Neural progenitor cell (in vitro differentiated cells): Measurements from ENCODE around the gene MTREX. TPM values are rescaled to one million over a fixed set of nuclear protein-coding genes. Genes with fewer than 3 reads are reported as not detected.

Experiments
- DNase-seq: peaks from one replicate; pipeline ENCODE4 v3.0.0-alpha.2; 2016; ENCODE audit warnings: low spot score
- H2AFZ ChIP-seq: fragments of 200-600 bp; sonication (generic); replicated peaks from 2 replicates; pipeline ENCODE4 v1.6.1; 2016; ENCODE audit warnings: antibody characterized with exemption
- H3F3A ChIP-seq: fragments of 200-600 bp; sonication (generic); 2 replicates; pipeline ENCODE4 v1.6.1; 2016; ENCODE audit warnings: antibody characterized with exemption, low read depth
- H3K27ac ChIP-seq: fragments of 200-600 bp; sonication (generic); 2 replicates; pipeline ENCODE4 v1.5.1; 2016; ENCODE audit warnings: mild to moderate bottlenecking
- H3K27me3 ChIP-seq: fragments of 200-600 bp; sonication (generic); 2 replicates; pipeline ENCODE4 v1.6.1; 2016; ENCODE audit warnings: mild to moderate bottlenecking, moderate library complexity
- H3K36me3 ChIP-seq: fragments of 200-600 bp; sonication (generic); 2 replicates; pipeline ENCODE4 v1.5.1; 2016
- H3K4me1 ChIP-seq: fragments of 200-600 bp; sonication (generic); 2 replicates; pipeline ENCODE4 v1.6.1; 2016; ENCODE audit warnings: mixed run types
- H3K4me2 ChIP-seq: fragments of 200-600 bp; sonication (generic); 2 replicates; pipeline ENCODE4 v1.6.1; 2016
- H3K4me3 ChIP-seq: fragments of 200-600 bp; sonication (generic); 2 replicates; pipeline ENCODE4 v1.5.1; 2016
- H3K79me2 ChIP-seq: fragments of 200-600 bp; sonication (generic); 2 replicates; pipeline ENCODE4 v1.6.1; 2016; ENCODE audit warnings: low read depth
- H3K9ac ChIP-seq: fragments of 200-600 bp; sonication (generic); 2 replicates; pipeline ENCODE4 v1.6.1; 2016
- H3K9me3 ChIP-seq: fragments of 200-600 bp; sonication (generic); 2 replicates; pipeline ENCODE4 v1.5.1; 2016; ENCODE audit warnings: low read depth
- H4K20me1 ChIP-seq: fragments of 200-600 bp; sonication (generic); 2 replicates; pipeline ENCODE4 v1.6.1; 2016; ENCODE audit warnings: low read depth
- H3K27ac Mint-ChIP-seq: 3 replicates; pipeline ENCODE4 v1.8.0; 2021; ENCODE audit warnings: mixed read lengths
- H3K27me3 Mint-ChIP-seq: 2 replicates; pipeline ENCODE4 v1.8.0; 2022; ENCODE audit warnings: low read depth, mild to moderate bottlenecking, inconsistent platforms, moderate library complexity, mixed read lengths; ENCODE audit not compliant: insufficient read depth
- H3K36me3 Mint-ChIP-seq: 3 replicates; pipeline ENCODE4 v1.8.0; 2021; ENCODE audit warnings: mixed read lengths
- H3K4me1 Mint-ChIP-seq: 3 replicates; pipeline ENCODE4 v1.8.0; 2021; ENCODE audit warnings: mixed read lengths
- H3K4me3 Mint-ChIP-seq: 3 replicates; pipeline ENCODE4 v1.8.0; 2021; ENCODE audit warnings: mild to moderate bottlenecking, moderate library complexity, mixed read lengths
- H3K9me3 Mint-ChIP-seq: 3 replicates; pipeline ENCODE4 v1.8.0; 2020; ENCODE audit warnings: mixed read lengths
- CTCF ChIP-seq: fragments of 200-600 bp; sonication (generic); IDR thresholded peaks from 2 replicates; pipeline ENCODE4 v1.5.1; 2017; ENCODE audit warnings: antibody characterized with exemption, mild to moderate bottlenecking
- EZH2 ChIP-seq: fragments of 200-600 bp; sonication (generic); IDR thresholded peaks from 2 replicates; pipeline ENCODE4 v1.6.1; 2017; ENCODE audit warnings: antibody characterized with exemption, mild to moderate bottlenecking, moderate library complexity
- EZH2phosphoT487 ChIP-seq: fragments of 200-600 bp; sonication (generic); IDR thresholded peaks from 2 replicates; pipeline ENCODE4 v1.6.1; 2017; ENCODE audit warnings: antibody characterized with exemption
- total RNA-seq: library from RNA; depleted of rRNA; stranded (reverse); fragments of >200 nt; gene quantifications from 2 replicates; pipeline ENCODE4 v1.2.3, GENCODE V29; 2015; ENCODE audit warnings: low replicate concordance

The MTREX gene
- total RNA-seq, 1 donor from 2014 or later: 198 TPM

GRCh38 chr5:55402199-55402598, 94.4 kb downstream of the MTREX start:
- H3K27ac ChIP-seq: no peak overlapping the region
- H4K20me1 ChIP-seq: no peaks in the 10 kb centered on the region
- H3K4me1 ChIP-seq: no peaks in the 10 kb centered on the region
- H3K36me3 ChIP-seq: peaks cover 14% of the 10 kb centered on the region
- Mint-ChIP-seq H3K4me3 (no peak overlapping the region), H3K36me3 (peaks cover 18% of the 10 kb centered on the region), H3K27me3 (peaks cover 2% of the 10 kb centered on the region), H3K27ac (no peak overlapping the region), H3K9me3 (no peaks in the 10 kb centered on the region), H3K4me1 (no peaks in the 10 kb centered on the region)
- TF ChIP-seq EZH2 (no peak), CTCF (peak; percentile 26), EZH2phosphoT487 (no peak)
- H3K79me2 ChIP-seq: no peaks in the 10 kb centered on the region
- no peak for DNase-seq
- no peaks in the 10 kb centered on the region for H3K27me3 ChIP-seq
- peaks cover 6% of the 10 kb centered on the region for H3F3A ChIP-seq
- no peak overlapping the region for H3K4me2 ChIP-seq
- no peaks in the 10 kb centered on the region for H3K9me3 ChIP-seq
- H2AFZ ChIP-seq: no peak overlapping the region
- H3K4me3 ChIP-seq: no peak overlapping the region
- no peak overlapping the region for H3K9ac ChIP-seq

- H3K9me3 Mint-ChIP-seq: no peaks in the 10 kb centered on the region
- no peak for TF ChIP-seq EZH2phosphoT487
- TF ChIP-seq CTCF: no peak
- no peak for TF ChIP-seq EZH2
- no peaks in the 10 kb centered on the region for H3K9me3 ChIP-seq
- peaks cover 17% of the 10 kb centered on the region for H3K36me3 Mint-ChIP-seq
- peaks cover 19% of the 10 kb centered on the region for H3K36me3 ChIP-seq
- H3K4me1 Mint-ChIP-seq: no peaks in the 10 kb centered on the region
- no peak overlapping the region for H3K4me3 Mint-ChIP-seq
- H4K20me1 ChIP-seq: no peaks in the 10 kb centered on the region
- no peak for DNase-seq
- peaks cover 6% of the 10 kb centered on the region for H3F3A ChIP-seq
- no peaks in the 10 kb centered on the region for H3K79me2 ChIP-seq
- no peak overlapping the region for H3K27ac ChIP-seq
- H3K4me1 ChIP-seq: no peaks in the 10 kb centered on the region
- H3K27me3 Mint-ChIP-seq: no peaks in the 10 kb centered on the region
- no peaks in the 10 kb centered on the region for H3K27me3 ChIP-seq
- no peak overlapping the region for H3K9ac ChIP-seq
- H3K4me2 ChIP-seq: no peak overlapping the region
- no peak overlapping the region for H3K27ac Mint-ChIP-seq
- H3K4me3 ChIP-seq: no peak overlapping the region
- H2AFZ ChIP-seq: no peak overlapping the region
Measured at GRCh38 chr5:55406292-55406691, 98.5 kb downstream of the MTREX start.

GRCh38 chr5:55407059-55407684, 99.4 kb downstream of the MTREX start:
- Histone ChIP-seq H3K79me2 (no peaks in the 10 kb centered on the region), H3K27me3 (no peaks in the 10 kb centered on the region), H2AFZ (no peak overlapping the region), H3K4me1 (no peaks in the 10 kb centered on the region), H3K9ac (no peak overlapping the region), H4K20me1 (no peaks in the 10 kb centered on the region), H3K4me2 (no peak overlapping the region), H3K27ac (no peak overlapping the region), H3K9me3 (no peaks in the 10 kb centered on the region), H3K4me3 (no peak overlapping the region), H3F3A (peaks cover 6% of the 10 kb centered on the region), H3K36me3 (peaks cover 26% of the 10 kb centered on the region)
- Mint-ChIP-seq H3K27ac (no peak overlapping the region), H3K4me1 (no peaks in the 10 kb centered on the region), H3K36me3 (peaks cover 14% of the 10 kb centered on the region), H3K9me3 (no peaks in the 10 kb centered on the region), H3K27me3 (no peaks in the 10 kb centered on the region), H3K4me3 (no peak overlapping the region)
- TF ChIP-seq EZH2phosphoT487 (no peak), CTCF (peak; percentile 68)
- peak; percentile 37 for DNase-seq
